GM10266 (cell line): ENCODE results near the gene CHD9.
"Not testable (repeated sequence)": the region's sequence is repeated elsewhere in the genome, so short reads cannot be mapped to it uniquely, and the experiment has no call there.

ENCODE experiments used
- DNase-seq: peaks from one replicate; pipeline ENCODE4 v3.0.0; 2012; ENCODE audit errors: extremely low spot score
- CTCF ChIP-seq: IDR thresholded peaks from 2 replicates; pipeline ENCODE4 v1.5.1; 2012; ENCODE audit warnings: mild to moderate bottlenecking, low read depth; ENCODE audit not compliant: control insufficient read depth, insufficient read depth; ENCODE audit errors: missing control alignments

CHD9 gene

GRCh38 chr16:53029971-53030370 lies 24.8 kb upstream of the CHD9 start:
- TF ChIP-seq CTCF: no peak

GRCh38 chr16:53031323-53031942 lies 23.4 kb upstream of the CHD9 start:
- TF ChIP-seq CTCF: no peak

More at GRCh38 chr16:53029971-53030370, 24.8 kb upstream of the CHD9 start:
- DNase-seq: no peak

GRCh38 chr16:53034306-53034705 lies 20.5 kb upstream of the CHD9 start:
- no peak for DNase-seq
- no peak for TF ChIP-seq CTCF

More at GRCh38 chr16:53031323-53031942, 23.4 kb upstream of the CHD9 start:
- no peak for DNase-seq

GRCh38 chr16:53035176-53035942 lies 19.4 kb upstream of the CHD9 start:
- DNase-seq: no peak
- no peak for TF ChIP-seq CTCF

- TF ChIP-seq CTCF: no peak
- no peak for DNase-seq
Observed at GRCh38 chr16:53036066-53036465, 18.7 kb upstream of the CHD9 start.

GRCh38 chr16:53036711-53037110 lies 18.1 kb upstream of the CHD9 start:
- not testable (repeated sequence) for DNase-seq

GRCh38 chr16:53040788-53041187 lies 14.0 kb upstream of the CHD9 start:
- no peak for DNase-seq
- TF ChIP-seq CTCF: no peak
